BLaER1 treated with 17β-estradiol and CSF1 and Interleukin-3, amounts not matched to agents 10 nM and 100 nM (cell line): ENCODE measurements around the gene ASB17.
"Not testable (repeated sequence)": the region's sequence is repeated elsewhere in the genome, so short reads cannot be mapped to it uniquely, and the experiment has no call there.

Experiments
- H3K27ac ChIP-seq, 11 experiments: shearing (Covaris generic); formaldehyde crosslinking; 2 replicates each; pipeline ENCODE4 v1.8.1; 2022
- H3K27me3 ChIP-seq, 11 experiments: shearing (Covaris generic); formaldehyde crosslinking; 2 replicates each; pipeline ENCODE4 v1.8.1; 2022
- H3K36me3 ChIP-seq, 11 experiments: shearing (Covaris generic); formaldehyde crosslinking; 2 replicates each; pipeline ENCODE4 v1.8.1; 2022
- H3K4me1 ChIP-seq, 10 experiments: shearing (Covaris generic); formaldehyde crosslinking; 2 replicates each; pipeline ENCODE4 v1.8.1; 2022
- H3K4me2 ChIP-seq, 11 experiments: shearing (Covaris generic); formaldehyde crosslinking; 2 replicates each; pipeline ENCODE4 v1.8.1; 2022
- H3K4me3 ChIP-seq, 10 experiments: shearing (Covaris generic); formaldehyde crosslinking; 2 replicates each; pipeline ENCODE4 v1.8.1; 2022
- H3K9ac ChIP-seq, 11 experiments: shearing (Covaris generic); formaldehyde crosslinking; 2 replicates each; pipeline ENCODE4 v1.8.1; 2022
- H3K9me3 ChIP-seq, 11 experiments: shearing (Covaris generic); formaldehyde crosslinking; replicated peaks in 1 of 11; 2 replicates each; pipeline ENCODE4 v1.8.1; 2022
- H4K20me1 ChIP-seq, 11 experiments: shearing (Covaris generic); formaldehyde crosslinking; 2 replicates each; pipeline ENCODE4 v1.8.1; 2022
- Cebpa-rat ChIP-seq, 11 experiments: shearing (Covaris generic); IDR thresholded peaks; 2 replicates each; pipeline ENCODE4 v1.8.1; 2022

Gene ASB17

GRCh38 chr1:75932304-75932703 lies at the start of gene ASB17:
TSS of gene ASB17 (minus strand) at chr1:75932404. CDS start at chr1:75932291, 113 bp downstream.
- no peak within 1 kb of the TSS for H3K4me3 ChIP-seq
- no peaks in the 10 kb centered on the region for H3K27me3 ChIP-seq
- no peaks in the 10 kb centered on the region for H4K20me1 ChIP-seq
- H3K4me2 ChIP-seq, result no peak within 1 kb of the TSS
- no peak within 1 kb of the TSS for H3K27ac ChIP-seq
- H3K4me1 ChIP-seq, result no peaks in the 10 kb centered on the region; a peak in 1 of 20 replicates
- H3K9me3 ChIP-seq, result no peaks in the 10 kb centered on the region
- H3K9ac ChIP-seq, result no peak within 1 kb of the TSS
- no peak for TF ChIP-seq Cebpa-rat (IDR thresholded peaks at IDR 0.05)
- H3K36me3 ChIP-seq, result no peaks in the 10 kb centered on the region

- no peaks in the 10 kb centered on the region for H3K36me3 ChIP-seq
- no peaks in the 10 kb centered on the region; a peak in 1 of 22 replicates for H3K9me3 ChIP-seq
- H4K20me1 ChIP-seq, result no peaks in the 10 kb centered on the region
- H3K27ac ChIP-seq, result no peak overlapping the region
- no peak overlapping the region for H3K4me2 ChIP-seq
- H3K4me3 ChIP-seq, result no peak overlapping the region
- TF ChIP-seq Cebpa-rat (IDR thresholded peaks at IDR 0.05), result no peak
- no peak overlapping the region for H3K9ac ChIP-seq
- no peaks in the 10 kb centered on the region for H3K27me3 ChIP-seq
- H3K4me1 ChIP-seq, result peaks cover 0 to 4% (median 0%) of the 10 kb centered on the region in 10 experiments; a peak in 1 of 20 replicates
Measured at GRCh38 chr1:75980972-75981897, 49.0 kb upstream of the ASB17 start.

- no peaks in the 10 kb centered on the region for H3K36me3 ChIP-seq
- H3K4me3 ChIP-seq, result no peak overlapping the region
- peaks cover 0 to 8% (median 0%) of the 10 kb centered on the region in 11 experiments; a peak in 3 of 22 replicates for H3K9me3 ChIP-seq
- H3K4me1 ChIP-seq, result peaks cover 0 to 15% (median 0%) of the 10 kb centered on the region in 10 experiments; a peak in 4 of 20 replicates
- no peak overlapping the region for H3K9ac ChIP-seq
- no peak overlapping the region for H3K27ac ChIP-seq
- no peaks in the 10 kb centered on the region for H3K27me3 ChIP-seq
- no peak for TF ChIP-seq Cebpa-rat (IDR thresholded peaks at IDR 0.05)
- no peak overlapping the region for H3K4me2 ChIP-seq
- H4K20me1 ChIP-seq, result no peaks in the 10 kb centered on the region
Measured at GRCh38 chr1:75970631-75971030, 38.4 kb upstream of the ASB17 start.

GRCh38 chr1:75969550-75969949 lies 37.3 kb upstream of the ASB17 start:
- no peak overlapping the region for H3K9ac ChIP-seq
- H3K4me1 ChIP-seq, result peaks cover 0 to 15% (median 0%) of the 10 kb centered on the region in 10 experiments; a peak in 4 of 20 replicates
- H3K27me3 ChIP-seq, result no peaks in the 10 kb centered on the region
- H3K36me3 ChIP-seq, result no peaks in the 10 kb centered on the region
- no peak for TF ChIP-seq Cebpa-rat (IDR thresholded peaks at IDR 0.05)
- no peak overlapping the region for H3K4me3 ChIP-seq
- peaks cover 0 to 8% (median 0%) of the 10 kb centered on the region in 11 experiments; a peak in 3 of 22 replicates for H3K9me3 ChIP-seq
- no peaks in the 10 kb centered on the region for H4K20me1 ChIP-seq
- peak overlapping the region in 2 of 11 experiments; percentile 8 to 29; a peak in 2 of 22 replicates for H3K4me2 ChIP-seq
- H3K27ac ChIP-seq, result peak overlapping the region in 1 of 11 experiments; percentile 25; a peak in 2 of 22 replicates

- H3K9ac ChIP-seq, result no peak overlapping the region
- no peaks in the 10 kb centered on the region for H4K20me1 ChIP-seq
- H3K36me3 ChIP-seq, result no peaks in the 10 kb centered on the region
- H3K27me3 ChIP-seq, result no peaks in the 10 kb centered on the region
- H3K4me1 ChIP-seq, result peaks cover 0 to 15% (median 0%) of the 10 kb centered on the region in 10 experiments; a peak in 4 of 20 replicates
- no peak for TF ChIP-seq Cebpa-rat (IDR thresholded peaks at IDR 0.05)
- no peak overlapping the region for H3K4me2 ChIP-seq
- H3K27ac ChIP-seq, result no peak overlapping the region
- no peak overlapping the region for H3K4me3 ChIP-seq
- peaks cover 0 to 8% (median 0%) of the 10 kb centered on the region in 11 experiments; a peak in 3 of 22 replicates for H3K9me3 ChIP-seq
Measured at GRCh38 chr1:75967719-75968118, 35.5 kb upstream of the ASB17 start.

GRCh38 chr1:75964760-75965408 lies 32.7 kb upstream of the ASB17 start:
- no peak for TF ChIP-seq Cebpa-rat (IDR thresholded peaks at IDR 0.05)
- no peak overlapping the region for H3K9ac ChIP-seq
- no peak overlapping the region for H3K27ac ChIP-seq
- no peaks in the 10 kb centered on the region for H3K27me3 ChIP-seq
- no peak overlapping the region for H3K4me2 ChIP-seq
- H4K20me1 ChIP-seq, result no peaks in the 10 kb centered on the region
- no peak overlapping the region for H3K4me3 ChIP-seq
- peaks cover 0 to 9% (median 0%) of the 10 kb centered on the region in 10 experiments; a peak in 4 of 20 replicates for H3K4me1 ChIP-seq
- H3K9me3 ChIP-seq, result peaks cover 0 to 13% (median 0%) of the 10 kb centered on the region in 11 experiments; a peak in 5 of 22 replicates
- H3K36me3 ChIP-seq, result no peaks in the 10 kb centered on the region

- H3K9ac ChIP-seq, H3K4me3 ChIP-seq, H4K20me1 ChIP-seq, H3K27ac ChIP-seq, H3K4me1 ChIP-seq, H3K9me3 ChIP-seq, H3K27me3 ChIP-seq, H3K36me3 ChIP-seq, H3K4me2 ChIP-seq: not testable (repeated sequence)
Measured at GRCh38 chr1:75964110-75964759, 32.0 kb upstream of the ASB17 start.

- Histone ChIP-seq H3K36me3 (no peaks in the 10 kb centered on the region), H3K27me3 (no peaks in the 10 kb centered on the region), H4K20me1 (no peaks in the 10 kb centered on the region), H3K27ac (no peak overlapping the region), H3K4me3 (no peak overlapping the region), H3K9ac (no peak overlapping the region), H3K9me3 (no peaks in the 10 kb centered on the region), H3K4me2 (no peak overlapping the region), H3K4me1 (0 out of 20 replicates have a peak, but pooled peaks cover 0 to 7% (median 0%) of the 10 kb centered on the region in 10 experiments)
- no peak for TF ChIP-seq Cebpa-rat (IDR thresholded peaks at IDR 0.05)
Measured at GRCh38 chr1:75954586-75954985, 22.4 kb upstream of the ASB17 start.

- no peaks in the 10 kb centered on the region for H3K9me3 ChIP-seq
- 0 out of 20 replicates have a peak, but pooled peaks cover 0 to 7% (median 0%) of the 10 kb centered on the region in 10 experiments for H3K4me1 ChIP-seq
- no peak overlapping the region for H3K4me2 ChIP-seq
- TF ChIP-seq Cebpa-rat (IDR thresholded peaks at IDR 0.05), result no peak
- no peak overlapping the region for H3K9ac ChIP-seq
- H4K20me1 ChIP-seq, result no peaks in the 10 kb centered on the region
- no peak overlapping the region for H3K27ac ChIP-seq
- H3K27me3 ChIP-seq, result no peaks in the 10 kb centered on the region
- no peak overlapping the region for H3K4me3 ChIP-seq
- no peaks in the 10 kb centered on the region for H3K36me3 ChIP-seq
Measured at GRCh38 chr1:75953461-75953860, 21.3 kb upstream of the ASB17 start.
